Skeletal muscle tissue (tissue), 4 donors: Measurements from ENCODE around the gene DPF3. TPM values are rescaled to one million over a fixed set of nuclear protein-coding genes. Genes with fewer than 3 reads are reported as not detected.

Experiments
- H3K27ac ChIP-seq: one replicate; pipeline ENCODE4 v1.7.0; 2013; ENCODE audit warnings: mild to moderate bottlenecking, low read depth, low read length, inconsistent platforms
- H3K27me3 ChIP-seq, 3 donors: one replicate each; pipeline ENCODE4 v1.7.0; 2013; ENCODE audit warnings: low read length in 3 of 3; ENCODE audit not compliant: control insufficient read depth in 3 of 3, insufficient read depth in 3 of 3
- H3K36me3 ChIP-seq, 3 donors: one replicate each; pipeline ENCODE4 v1.7.0; 2013; ENCODE audit warnings: low read length in 3 of 3; ENCODE audit not compliant: control insufficient read depth in 3 of 3, insufficient read depth in 3 of 3
- H3K4me1 ChIP-seq, 3 donors: one replicate each; pipeline ENCODE4 v1.7.0; 2013; ENCODE audit warnings: low read length in 3 of 3, mild to moderate bottlenecking in 3 of 3; ENCODE audit not compliant: control insufficient read depth in 3 of 3, insufficient read depth in 3 of 3
- H3K4me3 ChIP-seq, 3 donors: one replicate each; pipeline ENCODE4 v1.7.0; 2013; ENCODE audit warnings: low read length in 3 of 3
- H3K9ac ChIP-seq, 3 donors: one replicate each; pipeline ENCODE4 v1.7.0; 2013; ENCODE audit warnings: low read length in 3 of 3, mild to moderate bottlenecking in 3 of 3, moderate library complexity in 2 of 3, low read depth in 1 of 3
- H3K9me3 ChIP-seq, 3 donors: one replicate each; pipeline ENCODE4 v1.7.0; 2013; ENCODE audit warnings: low read length in 3 of 3; ENCODE audit not compliant: control insufficient read depth in 3 of 3
- total RNA-seq: library from RNA; depleted of rRNA; stranded (reverse); fragments of >200 nt; gene quantifications from one replicate; pipeline ENCODE4 v1.2.3, GENCODE V29; 2014
- donor health status: Osteomylitis.

Gene DPF3
- total RNA-seq, 1 donor from 2014 or later = 1.6 TPM

GRCh38 chr14:72830786-72831594, 62.9 kb downstream of the DPF3 start:
- H3K36me3 ChIP-seq = no peaks in the 10 kb centered on the region
- H3K9ac ChIP-seq = peak overlapping the region in 1 of 3 donors; percentile 35
- no peak overlapping the region for H3K4me3 ChIP-seq
- H3K4me1 ChIP-seq = peaks cover 19 to 23% (median 21%) of the 10 kb centered on the region in 3 donors
- H3K9me3 ChIP-seq = no peaks in the 10 kb centered on the region
- no peaks in the 10 kb centered on the region for H3K27me3 ChIP-seq
- H3K27ac ChIP-seq = no peak overlapping the region

GRCh38 chr14:72830356-72830755, 63.5 kb downstream of the DPF3 start:
- Histone ChIP-seq H3K4me3 (no peak overlapping the region), H3K4me1 (peaks cover 19 to 23% (median 21%) of the 10 kb centered on the region in 3 donors), H3K9ac (no peak overlapping the region), H3K27me3 (no peaks in the 10 kb centered on the region), H3K36me3 (no peaks in the 10 kb centered on the region), H3K27ac (no peak overlapping the region), H3K9me3 (no peaks in the 10 kb centered on the region)

GRCh38 chr14:72828604-72829003, 65.3 kb downstream of the DPF3 start:
- no peaks in the 10 kb centered on the region for H3K27me3 ChIP-seq
- no peak overlapping the region for H3K9ac ChIP-seq
- no peaks in the 10 kb centered on the region for H3K36me3 ChIP-seq
- H3K27ac ChIP-seq = no peak overlapping the region
- H3K4me3 ChIP-seq = no peak overlapping the region
- no peaks in the 10 kb centered on the region for H3K9me3 ChIP-seq
- H3K4me1 ChIP-seq = peaks cover 24 to 30% (median 27%) of the 10 kb centered on the region in 3 donors

- Histone ChIP-seq H3K4me1 (peaks cover 18 to 22% (median 19%) of the 10 kb centered on the region in 3 donors), H3K9me3 (no peaks in the 10 kb centered on the region), H3K27ac (no peak overlapping the region), H3K4me3 (no peak overlapping the region), H3K36me3 (no peaks in the 10 kb centered on the region), H3K27me3 (no peaks in the 10 kb centered on the region), H3K9ac (no peak overlapping the region)
Observed at GRCh38 chr14:72826039-72826438, 67.9 kb downstream of the DPF3 start.

GRCh38 chr14:72825486-72825885, 68.4 kb downstream of the DPF3 start:
- Histone ChIP-seq H3K4me1 (peaks cover 12 to 17% (median 14%) of the 10 kb centered on the region in 3 donors), H3K4me3 (no peak overlapping the region), H3K27ac (no peak overlapping the region), H3K9me3 (no peaks in the 10 kb centered on the region), H3K36me3 (no peaks in the 10 kb centered on the region), H3K27me3 (no peaks in the 10 kb centered on the region), H3K9ac (no peak overlapping the region)

GRCh38 chr14:72824051-72824450, 69.8 kb downstream of the DPF3 start:
- Histone ChIP-seq H3K4me3 (no peak overlapping the region), H3K9me3 (no peaks in the 10 kb centered on the region), H3K4me1 (peaks cover 9 to 13% (median 10%) of the 10 kb centered on the region in 3 donors), H3K9ac (no peak overlapping the region), H3K27me3 (no peaks in the 10 kb centered on the region), H3K27ac (no peak overlapping the region), H3K36me3 (no peaks in the 10 kb centered on the region)

GRCh38 chr14:72822946-72823611, 70.8 kb downstream of the DPF3 start:
- no peaks in the 10 kb centered on the region for H3K27me3 ChIP-seq
- no peak overlapping the region for H3K9ac ChIP-seq
- H3K36me3 ChIP-seq = no peaks in the 10 kb centered on the region
- no peak overlapping the region for H3K4me3 ChIP-seq
- peaks cover 3 to 13% (median 3%) of the 10 kb centered on the region in 3 donors for H3K4me1 ChIP-seq
- no peaks in the 10 kb centered on the region for H3K9me3 ChIP-seq
- no peak overlapping the region for H3K27ac ChIP-seq

GRCh38 chr14:72818998-72819397, 74.9 kb downstream of the DPF3 start:
- Histone ChIP-seq H3K27me3 (no peaks in the 10 kb centered on the region), H3K4me1 (peaks cover 0 to 19% (median 2%) of the 10 kb centered on the region in 3 donors), H3K27ac (no peak overlapping the region), H3K9ac (no peak overlapping the region), H3K4me3 (no peak overlapping the region), H3K9me3 (no peaks in the 10 kb centered on the region), H3K36me3 (no peaks in the 10 kb centered on the region)

- no peak overlapping the region for H3K27ac ChIP-seq
- no peaks in the 10 kb centered on the region for H3K9me3 ChIP-seq
- no peak overlapping the region for H3K4me3 ChIP-seq
- H3K9ac ChIP-seq = no peak overlapping the region
- H3K36me3 ChIP-seq = no peaks in the 10 kb centered on the region
- H3K4me1 ChIP-seq = peaks cover 18 to 37% (median 28%) of the 10 kb centered on the region in 3 donors
- H3K27me3 ChIP-seq = no peaks in the 10 kb centered on the region
Observed at GRCh38 chr14:72816287-72816686, 77.6 kb downstream of the DPF3 start.

- Histone ChIP-seq H3K4me3 (no peak overlapping the region), H3K9me3 (no peaks in the 10 kb centered on the region), H3K9ac (no peak overlapping the region), H3K36me3 (no peaks in the 10 kb centered on the region), H3K27me3 (no peaks in the 10 kb centered on the region), H3K27ac (no peak overlapping the region), H3K4me1 (peaks cover 27 to 46% (median 37%) of the 10 kb centered on the region in 3 donors)
Observed at GRCh38 chr14:72815430-72815829, 78.5 kb downstream of the DPF3 start.
